Esophagus muscularis mucosa (tissue), 4 donors: ENCODE data around the gene DEGS2. TPM values are rescaled to one million over a fixed set of nuclear protein-coding genes. Genes with fewer than 3 reads are reported as not detected.
A peak's percentile ranks its signal among the peaks of the same experiment; 100 is the strongest.

ENCODE experiments used
- DNase-seq: peaks from one replicate; pipeline ENCODE4 v3.0.0-alpha.2; 2017; ENCODE audit errors: extremely low spot score
- H3K27ac ChIP-seq, 4 donors: fragments of 200-600 bp; sonication (generic); replicated peaks in 1 of 4; 1 replicate in 3 of 4; 2 replicates in 1 of 4; pipeline ENCODE4 v1.5.1; 2016 to 2019; ENCODE audit warnings: mild to moderate bottlenecking in 1 of 4
- H3K27me3 ChIP-seq, 4 donors: fragments of 200-600 bp; sonication (generic); one replicate each; pipeline versions ENCODE4 v1.5.1 to v1.6.0; 2016 to 2019
- H3K36me3 ChIP-seq, 4 donors: fragments of 200-600 bp; sonication (generic); one replicate each; pipeline ENCODE4 v1.5.1; 2016 to 2019
- H3K4me1 ChIP-seq, 4 donors: fragments of 200-600 bp; sonication (generic); one replicate each; pipeline ENCODE4 v1.5.1; 2016 to 2019
- H3K4me3 ChIP-seq, 4 donors: fragments of 200-600 bp; sonication (generic); 1 replicate in 2 of 4; 2 replicates in 2 of 4; pipeline ENCODE4 v1.5.1; 2016 to 2019; ENCODE audit warnings: mild to moderate bottlenecking in 4 of 4, moderate library complexity in 1 of 4
- H3K9me3 ChIP-seq, 4 donors: fragments of 200-600 bp; sonication (generic); 1 replicate in 3 of 4; 2 replicates in 1 of 4; pipeline ENCODE4 v1.5.1; 2016 to 2019
- CTCF ChIP-seq, 3 experiments: fragments of 200-600 bp in 2 of 3; fragments of 450-650 bp in 1 of 3; sonication (generic) in 2 of 3; IDR thresholded peaks; one replicate each; pipeline ENCODE4 v1.5.1; 2017 to 2019; ENCODE audit warnings: antibody characterized with exemption in 3 of 3, mild to moderate bottlenecking in 2 of 3, moderate library complexity in 1 of 3
- EP300 ChIP-seq: sonication (generic); formaldehyde crosslinking; IDR thresholded peaks from one replicate; pipeline ENCODE4 v1.6.1; 2017; ENCODE audit warnings: antibody characterized with exemption
- POLR2A ChIP-seq: fragments of 450-650 bp; IDR thresholded peaks from one replicate; pipeline ENCODE4 v1.6.1; 2017; ENCODE audit warnings: antibody characterized with exemption, moderate library complexity, mild to moderate bottlenecking, low read depth
- POLR2AphosphoS5 ChIP-seq, 2 donors: sonication (generic); formaldehyde crosslinking; IDR thresholded peaks; one replicate each; pipeline ENCODE4 v1.6.1; 2017; ENCODE audit warnings: antibody characterized with exemption in 2 of 2
- WGBS: methylation state at CpG from one replicate; pipeline ENCODE4 v1.1.5; 2018; 5-methylcytosine and 5-hydroxymethylcytosine counted together
- intact Hi-C: fragments of 100-400 bp; cut with DNase I; formaldehyde crosslinking; loops from one replicate; pipeline ENCODE4 v1.15.1; 2023
- total RNA-seq, 4 donors: library from RNA; depleted of rRNA; stranded (reverse); fragments of >200 nt; gene quantifications; one replicate each; pipeline versions ENCODE4 v1.1.0 to v1.2.1, GENCODE V29; 2016

DEGS2 gene
- total RNA-seq, 4 donors from 2014 or later: 0.06 to 0.33 (median 0.11) TPM; not detected in 1

DNA sequence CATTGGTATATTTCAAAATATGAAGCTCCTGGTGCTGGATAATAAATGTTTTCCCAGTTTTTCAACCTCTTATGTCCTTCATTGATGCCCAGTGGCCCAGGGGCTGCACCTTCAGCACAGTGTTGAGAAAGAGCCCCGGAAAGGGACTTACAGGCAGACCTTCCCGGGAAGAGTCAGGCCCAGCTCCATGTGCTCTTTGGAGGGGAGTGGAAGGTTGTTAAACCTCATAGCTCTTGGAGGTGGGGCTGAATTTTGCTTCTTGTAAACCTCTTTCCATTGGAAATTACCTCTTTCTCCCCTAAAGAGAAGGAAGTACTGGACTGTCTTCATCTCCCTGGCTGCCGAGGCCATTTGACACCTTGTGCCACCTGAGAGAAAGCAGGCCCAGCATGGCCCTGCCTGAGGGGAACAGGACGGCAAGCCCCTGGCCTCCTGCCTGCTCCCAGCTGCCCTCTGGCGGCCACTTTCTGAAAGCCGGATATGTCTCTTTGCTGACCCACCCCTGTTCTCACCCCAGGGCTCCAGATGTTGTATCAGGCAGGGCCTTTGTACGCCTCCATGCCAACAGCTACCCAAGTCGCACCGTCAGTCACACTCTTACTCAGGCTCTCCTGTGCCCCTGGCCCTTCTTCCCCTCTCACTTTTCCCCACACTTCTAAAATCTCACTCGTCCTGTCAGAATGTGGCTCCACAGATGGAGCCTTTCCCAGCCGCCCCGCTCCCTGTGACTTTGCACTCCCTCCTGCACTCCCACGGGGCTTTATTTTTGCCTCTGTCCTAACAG, 51.2 kb downstream of the DEGS2 start:
- Histone ChIP-seq H3K36me3 (peaks cover 0 to 7% (median 3%) of the 10 kb centered on the region in 4 donors), H3K27me3 (no peaks in the 10 kb centered on the region), H3K9me3 (no peaks in the 10 kb centered on the region), H3K4me1 (peaks cover 52 to 60% (median 55%) of the 10 kb centered on the region in 4 donors), H3K4me3 (no peak overlapping the region), H3K27ac (no peak overlapping the region)
- TF ChIP-seq POLR2AphosphoS5 (IDR thresholded peaks at IDR 0.05): peak in 1 of 2 donors; percentile 39
- no peak for TF ChIP-seq EP300
- TF ChIP-seq CTCF (IDR thresholded peaks at IDR 0.05): peak; percentile 78 to 89 (median 82)
- TF ChIP-seq POLR2A: no peak
- peak; percentile 94 for DNase-seq
- intact Hi-C loops: loop anchor here (2.0 to 5.0 kb wide), 2 partner anchors 84 to 125 kb away; no protein-coding TSS in a partner anchor
- WGBS: 36% methylated on average over 13 of the region's 13 CpGs

- Histone ChIP-seq H3K4me1 (peaks cover 61 to 67% (median 63%) of the 10 kb centered on the region in 4 donors), H3K27me3 (no peaks in the 10 kb centered on the region), H3K36me3 (peaks cover 0 to 7% (median 3%) of the 10 kb centered on the region in 4 donors), H3K27ac (no peak overlapping the region), H3K4me3 (no peak overlapping the region), H3K9me3 (no peaks in the 10 kb centered on the region)
- no peak for DNase-seq
- WGBS: 88% methylated on average over 5 of the region's 5 CpGs
- TF ChIP-seq POLR2AphosphoS5 (IDR thresholded peaks at IDR 0.05) (no peak), CTCF (IDR thresholded peaks at IDR 0.05) (no peak), POLR2A (no peak), EP300 (no peak)
- intact Hi-C loops: loop anchor here (5.0 kb wide), 1 partner anchor 85 kb away; no protein-coding TSS in a partner anchor
Observed at GRCh38 chr14:100107236-100107635, 52.2 kb downstream of the DEGS2 start.

DNA sequence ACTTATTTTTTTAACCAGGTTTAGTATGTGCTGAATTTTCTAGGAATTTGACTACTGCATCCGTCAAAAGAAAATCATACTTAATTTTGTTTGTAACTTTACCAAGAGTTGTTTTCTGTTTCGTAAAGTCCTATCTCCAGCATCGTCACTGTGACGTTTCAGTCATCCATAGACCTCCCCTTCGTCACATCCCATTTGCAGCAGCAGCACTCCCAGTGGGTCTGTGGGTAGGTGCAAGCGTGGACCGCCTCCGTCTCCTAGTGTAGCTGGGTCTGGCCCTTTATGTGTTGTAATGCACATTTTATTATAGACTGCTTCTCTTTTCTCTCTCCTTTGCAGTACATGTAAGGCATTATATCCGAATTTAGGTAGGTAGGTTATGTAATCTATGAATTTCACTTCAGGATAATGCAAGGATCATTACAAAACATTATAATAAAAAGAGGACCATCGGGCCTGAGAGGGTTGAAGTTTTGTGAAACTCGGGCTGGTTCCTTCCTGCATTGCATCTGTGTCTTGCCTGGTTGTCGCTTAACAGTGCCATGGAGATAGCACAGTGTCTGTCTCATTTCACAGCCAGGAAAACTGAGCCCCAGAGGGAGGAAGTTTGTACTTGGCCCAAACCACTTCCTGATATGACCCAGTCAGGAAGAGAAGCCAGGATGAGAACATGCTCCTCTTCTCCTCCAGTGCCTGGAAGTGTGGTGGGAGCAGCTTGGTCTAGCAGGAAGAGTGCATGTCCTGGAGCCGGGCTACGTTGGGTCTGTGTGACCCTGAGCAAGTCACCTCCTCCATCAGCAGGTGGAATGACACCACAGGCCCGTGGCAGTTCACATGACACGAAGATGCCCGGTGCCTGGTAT, 53.0 kb downstream of the DEGS2 start:
- Histone ChIP-seq H3K27me3 (no peaks in the 10 kb centered on the region), H3K9me3 (no peaks in the 10 kb centered on the region), H3K36me3 (peaks cover 0 to 7% (median 3%) of the 10 kb centered on the region in 4 donors), H3K27ac (no peak overlapping the region), H3K4me3 (no peak overlapping the region), H3K4me1 (peaks cover 61 to 67% (median 63%) of the 10 kb centered on the region in 4 donors)
- WGBS: 82% methylated on average over 12 of the region's 17 CpGs
- DNase-seq: no peak
- TF ChIP-seq EP300 (no peak), POLR2A (no peak), POLR2AphosphoS5 (IDR thresholded peaks at IDR 0.05) (no peak), CTCF (IDR thresholded peaks at IDR 0.05) (no peak)
- intact Hi-C loops: loop anchor here (5.0 kb wide), 1 partner anchor 86 kb away; no protein-coding TSS in a partner anchor

DNA sequence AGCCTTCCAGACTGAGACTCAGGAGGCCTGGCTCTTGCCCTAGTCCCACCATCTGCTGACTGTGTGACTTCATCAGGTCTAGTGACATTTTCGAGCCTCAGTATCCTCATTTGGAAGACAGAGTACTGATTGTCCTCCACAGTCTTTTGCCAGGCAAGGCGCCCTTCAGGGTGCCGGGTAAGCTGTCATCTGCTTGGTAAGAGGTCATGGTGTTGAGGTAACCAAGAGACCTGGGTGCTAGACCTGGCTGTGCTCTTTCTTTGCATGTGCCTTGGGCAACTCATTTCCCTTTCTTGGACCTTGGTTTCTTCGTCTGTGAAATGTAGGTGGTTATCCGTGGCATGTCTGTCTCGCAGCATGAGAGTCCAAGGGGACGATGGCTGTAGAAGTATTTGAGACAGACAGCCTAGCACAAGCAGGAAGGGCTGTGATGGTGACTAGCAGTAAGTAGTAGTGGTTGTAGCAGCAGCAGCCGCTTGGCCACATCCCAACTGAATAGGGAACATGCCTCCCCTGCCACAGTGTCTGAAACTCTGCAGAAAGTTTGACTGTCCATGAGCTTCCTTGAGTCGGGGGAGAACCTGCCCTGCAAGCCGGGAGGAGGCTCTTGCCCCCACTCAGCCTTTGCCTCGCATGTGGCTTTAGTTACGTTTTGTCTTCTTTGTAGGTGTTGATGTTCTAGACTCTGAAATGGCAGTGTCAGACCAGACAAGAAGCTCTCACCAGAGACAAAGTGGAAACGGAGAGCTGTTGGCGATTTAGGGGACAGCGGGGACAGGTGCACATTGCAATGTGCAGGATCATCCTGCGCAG, 53.9 kb downstream of the DEGS2 start:
- peak overlapping the region; percentile 3 to 52 (median 34) for H3K27ac ChIP-seq
- H3K4me1 ChIP-seq: peaks cover 61 to 67% (median 63%) of the 10 kb centered on the region in 4 donors
- no peak for DNase-seq
- TF ChIP-seq POLR2A: no peak
- no peak for TF ChIP-seq CTCF (IDR thresholded peaks at IDR 0.05)
- TF ChIP-seq POLR2AphosphoS5 (IDR thresholded peaks at IDR 0.05): no peak
- no peak for TF ChIP-seq EP300
- no peaks in the 10 kb centered on the region for H3K27me3 ChIP-seq
- WGBS: 87% methylated on average over 16 of the region's 16 CpGs
- H3K9me3 ChIP-seq: no peaks in the 10 kb centered on the region
- no peak overlapping the region for H3K4me3 ChIP-seq
- H3K36me3 ChIP-seq: peaks cover 0 to 7% (median 2%) of the 10 kb centered on the region in 4 donors
- intact Hi-C loops: loop anchor here (5.0 kb wide), 1 partner anchor 87 kb away; no protein-coding TSS in a partner anchor
